ENCODE measurements around the gene ALPI.
A peak's percentile ranks its signal among the peaks of the same experiment; 100 is the strongest.
"Not testable (repeated sequence)": the region's sequence is repeated elsewhere in the genome, so short reads cannot be mapped to it uniquely, and the experiment has no call there.

Gene ALPI

GRCh38 chr2:232443669-232444408 is 12.1 kb upstream of the ALPI start:
- DNase-seq, result not testable (repeated sequence)

- peak; percentile 62 for DNase-seq
These were observed 11.4 kb upstream of the ALPI start for GRCh38 chr2:232444409-232445148.

- DNase-seq, result not testable (repeated sequence)
These were observed 10.6 kb upstream of the ALPI start for GRCh38 chr2:232445149-232445885.

- DNase-seq, result not testable (repeated sequence)
These were observed 9.6 kb upstream of the ALPI start for GRCh38 chr2:232446266-232446777.

- no peak for DNase-seq
These were observed 8.8 kb upstream of the ALPI start for GRCh38 chr2:232447091-232447620.

GRCh38 chr2:232447638-232448303 is 8.2 kb upstream of the ALPI start:
- DNase-seq, result no peak

GRCh38 chr2:232448304-232448690 is 7.7 kb upstream of the ALPI start:
- DNase-seq, result no peak

GRCh38 chr2:232449964-232450363 is 6.0 kb upstream of the ALPI start:
- DNase-seq, result no peak

- not testable (repeated sequence) for DNase-seq
These were observed 4.3 kb upstream of the ALPI start for GRCh38 chr2:232451645-232452044.

- no peak for DNase-seq
These were observed 1.3 kb upstream of the ALPI start for GRCh38 chr2:232454630-232455029.

- DNase-seq, result no peak
These were observed 555 bp downstream of the ALPI start for GRCh38 chr2:232456296-232457120.

GRCh38 chr2:232457121-232458011 is 1.4 kb downstream of the ALPI start:
- DNase-seq, result no peak

- DNase-seq, result no peak
These were observed 2.2 kb downstream of the ALPI start for GRCh38 chr2:232458051-232458660.

- DNase-seq, result no peak
These were observed 2.9 kb downstream of the ALPI start for GRCh38 chr2:232458661-232459418.

GRCh38 chr2:232459419-232460035 is 3.6 kb downstream of the ALPI start:
- DNase-seq, result no peak

- no peak for DNase-seq
These were observed 4.2 kb downstream of the ALPI start for GRCh38 chr2:232460171-232460570.

GRCh38 chr2:232463701-232464543 is 8.0 kb downstream of the ALPI start:
- no peak for DNase-seq

GRCh38 chr2:232464544-232464885 is 8.6 kb downstream of the ALPI start:
- no peak for DNase-seq
